ENCODE results near the gene GPANK1.
"Not testable (repeated sequence)": the region's sequence is repeated elsewhere in the genome, so short reads cannot be mapped to it uniquely, and the experiment has no call there.

Gene GPANK1

DNA sequence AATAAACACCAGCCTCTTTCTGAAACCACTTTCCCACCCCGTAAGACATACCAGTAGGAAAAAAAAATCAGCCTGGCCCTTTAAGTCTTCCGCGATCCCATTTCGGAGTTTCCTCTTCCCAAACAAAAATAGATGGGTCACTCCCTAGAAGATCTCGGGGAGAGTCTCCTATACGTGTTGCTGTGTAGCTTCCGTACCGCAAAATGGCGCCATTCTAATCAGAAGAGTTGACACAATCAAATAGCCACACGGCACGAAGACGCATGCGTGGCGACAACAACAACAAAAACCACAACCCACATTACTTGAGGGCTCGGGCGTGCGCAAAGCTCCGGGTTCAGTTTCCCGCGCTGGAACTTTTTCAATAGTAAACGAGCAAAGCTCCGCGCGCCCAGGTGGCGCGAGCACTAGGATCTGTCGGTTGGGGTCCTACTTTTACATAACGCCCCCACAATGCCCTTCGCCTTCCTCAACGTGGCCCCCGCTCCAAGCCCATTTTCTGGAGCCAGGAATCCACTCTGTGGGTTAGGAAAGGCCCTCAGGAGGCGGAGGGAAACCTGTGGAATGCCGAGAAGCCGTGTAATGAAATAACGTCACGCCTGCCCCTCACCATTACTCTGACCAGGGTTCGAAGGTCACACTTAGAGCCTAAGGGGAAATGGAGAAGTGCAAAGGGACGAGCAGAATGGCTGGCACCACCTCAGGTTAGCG is at the start of gene GPANK1:
Gene GPANK1 (minus strand): TSS at position 208 of the 711 bp plus-strand sequence. CDS start 519 bp downstream, outside the sequence.
- DNase-seq: peak; percentile 90 to 91

DNA sequence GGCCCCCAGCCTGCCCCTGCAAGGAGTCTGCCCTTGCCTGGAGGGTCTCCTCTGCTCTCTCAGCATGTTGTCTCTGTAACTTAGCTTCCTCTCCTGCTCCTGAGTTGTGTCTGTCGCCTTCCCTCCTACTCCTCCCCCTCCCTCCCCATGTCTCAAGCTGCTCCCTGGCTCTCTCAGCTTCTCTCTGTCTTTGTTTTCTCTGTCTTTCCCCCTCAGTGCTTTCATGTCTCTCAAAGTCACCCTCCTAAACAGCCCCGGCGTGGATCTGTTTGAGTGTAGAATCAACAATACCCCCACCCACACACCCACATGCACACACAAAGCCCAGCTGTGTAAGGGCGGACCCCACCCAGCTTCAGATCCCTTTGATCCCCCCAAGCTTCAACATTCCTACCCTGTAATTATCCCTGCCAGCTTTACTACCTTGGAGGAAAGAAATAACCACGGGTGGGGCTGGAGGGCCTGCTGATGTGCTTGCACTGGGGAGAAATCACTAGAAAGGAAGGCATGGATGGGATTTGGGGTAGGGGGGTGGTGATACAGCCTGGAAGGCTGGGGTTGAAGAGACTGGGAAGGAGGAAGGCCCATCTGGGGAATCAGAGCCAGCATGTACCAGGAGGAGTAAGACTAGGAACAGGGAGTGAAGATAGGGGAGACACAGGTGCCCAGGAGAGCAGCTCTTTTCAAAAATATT is 49.3 kb upstream of the GPANK1 start:
- DNase-seq: no peak

DNA sequence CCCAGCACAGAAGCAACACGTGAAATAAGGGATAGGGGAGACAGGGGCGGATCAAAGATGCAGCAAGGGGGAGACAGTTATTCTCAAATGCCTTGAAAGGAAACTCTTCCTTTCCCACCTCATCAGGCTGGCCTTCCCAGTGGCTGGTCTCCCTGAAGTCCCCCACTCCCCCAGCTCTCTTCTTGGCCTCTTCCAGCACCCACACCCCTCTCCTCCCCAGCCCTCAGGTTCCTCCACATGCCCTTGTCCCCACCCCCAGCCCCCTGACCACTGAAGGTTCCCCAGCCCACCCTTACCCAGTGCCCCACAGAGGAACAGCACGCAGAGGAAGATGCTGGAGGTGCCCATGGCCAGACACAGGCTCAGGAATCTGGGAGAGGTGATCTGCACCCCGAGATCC is 48.7 kb upstream of the GPANK1 start:
- no peak for DNase-seq

DNA sequence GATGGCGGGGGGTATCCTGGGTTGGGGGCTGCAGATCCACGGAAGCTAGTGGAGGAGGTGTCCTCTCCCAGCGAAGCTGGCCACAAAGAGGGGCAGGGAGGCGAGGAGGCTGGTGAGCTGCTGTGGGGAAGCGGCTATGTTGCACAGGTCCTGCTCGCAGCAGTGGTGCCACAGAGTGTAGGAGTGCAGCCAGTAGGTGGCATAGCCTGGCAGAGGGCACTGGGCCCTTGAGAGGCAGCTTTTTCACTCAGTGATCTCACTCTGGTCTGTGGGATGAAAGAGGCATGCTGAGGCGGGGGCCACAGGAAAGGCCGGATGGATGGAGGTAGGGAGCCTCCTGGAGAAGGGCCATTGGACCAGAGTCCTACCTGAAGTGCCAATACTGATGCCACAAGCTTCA is 47.5 kb upstream of the GPANK1 start:
- DNase-seq: no peak

DNA sequence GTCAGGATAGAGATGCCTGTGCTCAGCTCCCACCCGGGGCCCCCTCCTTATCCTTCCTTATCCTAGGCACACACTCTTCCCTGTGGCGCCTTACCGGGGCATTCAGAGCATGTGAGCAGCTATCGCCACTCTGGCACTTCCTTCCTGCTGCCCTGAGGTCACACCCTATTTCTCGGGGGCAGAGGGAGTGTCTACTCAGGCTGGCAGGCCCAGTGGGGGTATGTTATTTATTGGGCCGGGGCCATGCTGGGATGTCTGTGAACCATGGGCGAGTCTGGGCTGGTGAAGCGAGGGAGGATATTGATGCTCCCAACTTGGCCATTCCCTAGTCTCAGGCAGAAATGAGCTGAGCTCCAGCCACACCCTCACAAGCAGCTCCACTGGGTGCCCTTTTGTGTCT is 46.4 kb upstream of the GPANK1 start:
- DNase-seq: no peak

DNA sequence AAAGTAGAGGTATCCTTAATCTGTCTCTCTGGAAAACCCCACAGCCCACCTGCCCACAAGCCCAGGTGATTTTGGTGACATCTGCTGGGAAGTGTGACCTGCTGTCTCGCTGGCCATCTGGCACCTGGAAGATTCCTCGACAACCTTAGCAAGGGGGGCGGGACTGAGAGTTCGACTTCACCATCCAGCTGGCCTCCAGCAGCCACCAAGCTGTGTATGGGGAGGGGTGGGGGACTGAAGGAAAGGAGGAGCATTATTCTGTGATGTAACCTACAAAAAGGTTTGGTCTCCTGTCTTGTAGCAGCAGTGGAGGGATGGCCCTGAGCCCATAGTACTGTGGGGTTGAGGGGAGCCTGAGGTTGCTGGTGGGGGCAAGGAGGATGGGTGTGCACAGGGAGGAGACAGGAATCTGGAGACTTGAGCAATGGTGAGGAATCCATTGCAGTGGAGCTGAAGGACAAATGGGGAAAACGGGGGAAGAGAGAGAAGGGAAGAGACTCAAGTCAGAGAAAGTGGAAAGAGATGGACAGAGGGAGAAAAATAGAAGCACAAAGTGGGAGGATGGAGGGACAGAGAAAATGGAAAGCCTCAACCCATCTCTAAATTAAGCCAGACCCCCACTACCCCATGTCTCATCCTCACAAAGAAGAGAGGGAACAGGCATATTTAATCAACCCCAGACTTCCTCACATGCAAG is 45.9 kb upstream of the GPANK1 start:
- DNase-seq: no peak

DNA sequence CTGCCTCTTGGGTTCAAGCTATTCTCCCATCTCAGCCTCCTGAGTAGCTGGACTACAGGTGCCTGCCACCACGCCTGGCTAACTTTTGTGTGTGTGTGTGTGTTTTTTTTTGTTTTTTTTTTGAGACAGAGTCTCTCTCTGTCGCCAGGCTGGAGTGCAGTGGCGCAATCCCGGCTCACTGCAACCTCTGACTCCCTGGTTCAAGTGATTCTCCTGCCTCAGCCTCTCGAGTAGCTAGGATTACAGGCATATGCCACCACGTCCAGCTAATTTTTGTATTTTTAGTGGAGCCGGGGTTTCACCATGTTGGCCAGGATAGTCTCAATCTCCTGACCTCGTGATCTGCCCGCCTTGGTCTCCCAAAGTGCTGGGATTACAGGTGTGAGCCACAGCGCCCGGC is 44.4 kb upstream of the GPANK1 start:
- not testable (repeated sequence) for DNase-seq

DNA sequence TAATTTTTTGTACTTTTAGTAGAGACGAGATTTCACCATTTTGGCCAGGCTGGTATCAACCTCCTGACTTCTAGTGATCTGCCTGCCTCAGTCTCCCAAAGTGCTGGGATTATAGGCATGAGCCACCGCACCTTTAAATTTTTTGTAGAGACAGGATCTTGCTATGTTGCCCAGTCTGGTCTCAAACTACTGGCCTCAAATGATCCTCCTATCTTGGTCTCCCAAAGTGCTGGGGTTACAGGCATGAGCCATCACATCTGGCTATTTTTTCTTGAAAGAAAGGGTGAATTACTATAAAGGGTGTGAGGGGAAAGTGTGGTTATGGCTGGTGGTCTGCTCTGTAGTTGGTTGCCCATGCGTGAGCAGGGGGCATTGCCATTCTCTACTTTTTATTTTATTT is 43.4 kb upstream of the GPANK1 start:
- no peak for DNase-seq

DNA sequence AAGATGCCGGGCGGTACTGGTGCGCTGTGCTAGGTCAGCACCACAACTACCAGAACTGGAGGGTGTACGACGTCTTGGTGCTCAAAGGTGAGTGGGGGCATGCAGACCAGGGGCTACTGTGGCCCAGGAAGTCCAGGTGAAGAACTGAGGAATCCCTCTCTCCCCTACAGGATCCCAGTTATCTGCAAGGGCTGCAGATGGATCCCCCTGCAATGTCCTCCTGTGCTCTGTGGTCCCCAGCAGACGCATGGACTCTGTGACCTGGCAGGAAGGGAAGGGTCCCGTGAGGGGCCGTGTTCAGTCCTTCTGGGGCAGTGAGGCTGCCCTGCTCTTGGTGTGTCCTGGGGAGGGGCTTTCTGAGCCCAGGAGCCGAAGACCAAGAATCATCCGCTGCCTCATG is 42.9 kb upstream of the GPANK1 start:
- no peak for DNase-seq

DNA sequence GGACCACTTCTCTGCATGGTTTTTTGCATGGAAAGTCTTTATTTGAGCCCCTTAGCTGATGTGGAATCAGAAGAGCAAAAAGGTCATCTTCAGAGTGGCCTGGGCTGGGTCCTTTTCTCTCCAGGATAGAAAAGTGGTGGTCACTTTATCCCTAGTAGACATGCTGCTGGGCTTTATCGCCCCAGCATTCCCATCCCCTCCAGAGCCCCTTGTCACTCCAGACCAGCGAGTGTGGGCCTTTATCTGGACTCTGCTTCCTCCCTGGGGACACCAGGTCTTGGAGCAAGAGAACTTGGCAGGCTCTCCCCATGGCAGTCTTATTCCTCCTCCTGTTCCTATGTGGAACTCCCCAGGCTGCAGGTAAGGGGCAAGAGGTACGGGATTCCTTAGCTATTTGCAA is 41.8 kb upstream of the GPANK1 start, which contains the start of gene LY6G6F:
Gene LY6G6F (plus strand): TSS at position 268 of the 400 bp plus-strand sequence. CDS start 41 bp downstream, at position 309.
- DNase-seq: no peak

DNA sequence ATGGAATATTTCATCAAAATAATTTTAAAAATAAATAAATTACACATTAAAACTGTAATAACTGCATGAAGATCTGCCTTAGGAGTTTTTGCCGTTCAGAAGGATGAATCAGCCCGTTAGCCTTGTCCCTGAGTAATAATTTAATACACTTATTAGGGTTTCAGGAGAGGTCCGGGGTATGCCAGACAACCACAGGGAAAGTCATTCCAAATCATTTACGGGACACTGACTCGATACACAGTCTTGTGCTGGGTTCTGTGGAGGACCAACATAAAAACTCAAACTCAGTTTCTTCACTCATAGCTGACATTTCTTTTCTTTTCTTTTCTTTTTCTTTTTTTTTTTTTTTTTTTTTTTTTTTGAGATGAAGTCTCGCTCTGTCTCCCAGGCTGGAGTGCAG is 41.1 kb upstream of the GPANK1 start:
- no peak for DNase-seq

DNA sequence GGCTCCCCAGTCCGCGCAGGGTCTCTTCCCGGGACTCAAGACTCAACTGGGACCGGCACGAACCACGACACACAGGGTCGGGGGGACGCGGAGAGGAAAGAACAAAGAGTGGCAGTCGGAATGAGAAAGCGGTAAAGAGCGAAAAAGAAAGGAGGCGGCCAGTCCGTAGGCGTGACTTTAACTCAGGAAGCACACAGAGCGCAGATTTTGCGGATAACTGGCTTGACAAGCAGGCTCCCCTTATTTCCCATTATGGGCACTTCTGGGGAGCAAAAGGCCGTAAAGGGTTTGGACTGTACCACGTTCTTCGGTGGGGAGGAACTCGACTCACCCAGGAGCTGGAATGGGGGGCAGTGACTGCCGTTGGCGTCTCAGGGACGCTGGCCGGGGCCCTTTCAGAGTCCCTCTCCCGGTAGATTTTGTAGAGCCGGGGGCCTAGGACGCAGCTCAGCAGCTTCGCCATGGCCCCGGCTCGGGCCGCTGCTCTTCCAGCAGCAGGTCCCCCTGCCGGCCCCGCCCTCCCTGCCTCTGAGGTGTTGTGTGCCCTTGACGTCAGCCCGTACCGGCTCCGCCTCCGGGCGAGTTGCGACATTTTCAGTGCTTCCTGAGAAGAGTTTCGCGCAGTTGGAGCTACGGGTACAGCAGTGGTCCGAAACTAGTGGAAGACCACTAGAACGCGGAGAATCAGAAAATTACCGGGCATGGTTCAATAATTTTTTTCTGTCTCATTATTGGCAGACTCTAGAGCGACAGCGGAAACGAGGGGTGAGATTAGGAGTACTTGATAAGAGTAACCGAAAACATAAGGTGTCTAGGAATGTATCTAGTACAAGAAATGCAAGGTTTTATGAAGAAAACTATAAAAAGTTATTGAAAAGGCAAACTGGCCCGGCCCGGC is 38.3 kb upstream of the GPANK1 start, which contains the start of gene ABHD16A:
Gene ABHD16A (minus strand): TSS at position 506 of the 898 bp plus-strand sequence. CDS start 43 bp downstream, at position 463.
- DNase-seq: peak; percentile 97 to 98

DNA sequence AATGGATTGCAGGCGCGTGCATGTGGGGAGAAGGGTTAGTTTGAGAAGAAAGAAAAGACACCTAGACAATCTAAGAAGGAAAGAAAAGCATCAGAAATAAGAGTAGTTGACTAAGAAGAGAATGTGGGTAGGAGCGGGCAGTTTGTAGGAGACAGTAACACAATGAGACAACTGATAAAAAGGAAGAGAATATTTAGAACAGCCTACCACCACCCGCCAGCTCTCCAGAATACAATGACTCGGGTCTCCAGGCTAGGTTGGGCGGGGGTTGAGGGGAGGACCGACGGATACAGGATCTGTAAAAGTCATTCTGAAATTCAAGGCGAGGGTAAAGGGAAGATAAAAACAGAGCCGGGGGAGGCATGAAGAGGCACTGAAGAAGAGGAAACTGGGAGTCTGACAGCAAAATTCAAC is 37.6 kb upstream of the GPANK1 start:
- DNase-seq: peak in 1 of 2 donors; percentile 46

DNA sequence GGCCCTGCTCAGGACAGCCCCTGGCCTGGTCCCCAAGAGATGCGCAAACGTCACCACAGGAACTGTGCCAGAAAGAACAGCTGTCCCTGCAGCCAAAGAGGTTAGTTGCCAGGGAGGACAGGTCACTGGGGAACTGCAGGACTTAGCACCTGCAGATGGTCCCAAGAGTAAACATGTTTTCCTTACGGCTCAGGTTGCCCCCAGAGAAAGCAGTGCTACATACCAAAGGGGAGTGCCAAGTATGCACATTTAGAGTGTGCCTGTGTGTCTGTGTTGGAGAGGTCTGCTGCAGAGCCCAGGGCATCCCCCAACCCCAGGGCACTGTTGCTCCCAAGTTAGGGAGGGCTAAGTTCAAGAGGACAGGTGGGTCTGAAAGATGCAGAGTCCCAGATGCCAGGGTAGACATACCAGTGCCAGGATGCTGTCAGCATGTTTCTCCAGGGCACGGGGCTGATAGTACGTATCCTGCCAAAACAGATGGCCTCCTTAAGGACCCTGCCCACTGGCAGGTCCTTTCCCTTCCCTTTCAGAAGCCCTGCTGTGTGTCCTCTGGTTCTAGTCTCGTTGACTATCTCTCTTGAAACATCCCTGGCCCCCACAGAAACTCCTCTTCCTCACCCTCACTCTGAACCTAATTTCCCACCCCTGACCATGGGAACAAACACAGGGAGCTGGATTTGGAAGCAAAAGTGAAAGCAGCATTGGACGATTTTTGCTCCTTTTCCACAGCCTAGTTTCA is 37.0 kb upstream of the GPANK1 start:
- DNase-seq: no peak

DNA sequence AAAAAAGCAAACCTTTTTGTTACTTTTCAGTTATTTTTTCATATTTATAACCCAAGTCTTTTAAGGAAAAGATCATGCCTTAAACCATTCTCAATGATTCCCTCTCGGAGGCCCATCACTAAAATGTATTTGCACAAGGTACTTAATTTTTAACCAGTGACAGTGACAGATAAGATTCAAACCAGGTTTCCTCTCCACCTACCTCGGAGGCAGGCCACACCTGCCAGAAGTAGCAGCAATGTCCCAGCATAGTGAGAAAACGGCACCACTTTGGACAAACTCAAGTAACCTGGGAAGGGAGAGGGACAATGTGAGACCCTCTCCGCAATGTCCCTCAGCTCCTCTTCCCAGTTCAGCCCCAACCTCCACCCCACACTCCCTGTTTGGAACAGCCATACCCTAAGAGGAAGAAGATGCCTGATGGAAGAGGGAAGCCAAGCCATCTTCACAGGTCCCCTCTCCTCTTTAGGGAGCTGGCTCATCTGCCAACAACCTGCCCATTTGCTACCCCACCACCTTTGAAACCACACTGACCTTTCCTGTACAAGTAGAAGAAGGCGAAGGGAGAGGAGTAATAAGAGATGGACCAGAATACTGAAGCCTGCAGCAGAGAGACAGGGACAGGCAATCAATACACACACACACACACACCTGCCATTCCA is 36.1 kb upstream of the GPANK1 start:
- DNase-seq: no peak

DNA sequence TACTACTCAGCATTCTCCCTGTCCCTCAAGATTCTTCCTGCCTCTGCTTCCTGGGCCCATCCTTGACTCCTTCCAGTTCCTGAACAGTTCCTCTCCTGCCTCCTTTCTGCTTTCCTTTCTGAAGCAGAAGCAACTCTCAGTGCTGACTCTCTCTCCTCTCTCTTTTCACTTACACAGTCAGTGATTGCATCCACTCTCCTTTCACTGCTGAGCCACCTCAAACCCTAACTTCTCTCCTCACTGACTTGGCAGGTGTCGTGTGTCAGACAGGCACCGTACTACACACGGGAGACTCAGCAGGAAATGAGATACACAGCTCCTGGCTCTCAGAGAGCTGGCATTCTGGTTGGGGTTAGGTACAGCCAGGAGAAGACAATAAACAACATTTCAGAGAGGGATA is 32.8 kb upstream of the GPANK1 start:
- no peak for DNase-seq

DNA sequence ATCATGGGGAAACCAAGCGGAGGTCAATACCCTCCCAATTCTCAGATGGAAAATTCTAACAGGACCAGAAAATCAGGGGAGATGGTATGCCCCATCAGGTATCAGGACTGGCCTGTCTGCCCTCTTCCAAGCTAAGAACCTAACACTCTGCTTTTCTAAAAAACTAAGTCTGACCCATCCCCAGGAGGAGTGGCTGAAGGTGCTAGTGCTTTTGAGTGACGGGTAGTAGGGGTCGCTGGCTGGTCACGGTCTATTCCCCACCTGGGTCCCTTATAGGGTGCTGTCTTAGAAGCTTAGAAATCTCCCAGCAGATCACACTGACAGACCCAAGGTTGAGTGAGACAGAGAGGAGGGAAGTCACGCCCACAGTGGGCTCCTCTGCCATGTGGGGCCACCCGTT is 28.7 kb upstream of the GPANK1 start:
- DNase-seq: no peak

DNA sequence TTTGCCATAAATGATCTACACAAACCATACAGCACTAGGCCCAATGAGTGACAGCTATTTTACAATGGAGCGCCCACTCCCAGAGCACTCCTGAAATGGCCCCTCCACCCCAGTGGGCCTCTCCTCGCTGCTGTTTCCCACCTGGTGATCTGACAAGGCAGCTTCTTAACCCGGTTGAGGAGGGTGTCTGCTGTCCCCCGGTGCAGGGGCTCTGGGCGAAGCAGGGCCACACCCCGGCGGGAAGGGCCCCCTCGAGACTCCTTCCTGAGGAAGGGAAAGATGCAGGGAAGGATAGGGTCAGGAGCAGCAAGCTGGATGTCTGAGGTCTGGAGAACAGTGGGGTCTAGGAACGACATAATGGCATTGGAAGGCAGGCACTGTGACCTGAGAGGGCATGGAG is 28.1 kb upstream of the GPANK1 start:
- no peak for DNase-seq

DNA sequence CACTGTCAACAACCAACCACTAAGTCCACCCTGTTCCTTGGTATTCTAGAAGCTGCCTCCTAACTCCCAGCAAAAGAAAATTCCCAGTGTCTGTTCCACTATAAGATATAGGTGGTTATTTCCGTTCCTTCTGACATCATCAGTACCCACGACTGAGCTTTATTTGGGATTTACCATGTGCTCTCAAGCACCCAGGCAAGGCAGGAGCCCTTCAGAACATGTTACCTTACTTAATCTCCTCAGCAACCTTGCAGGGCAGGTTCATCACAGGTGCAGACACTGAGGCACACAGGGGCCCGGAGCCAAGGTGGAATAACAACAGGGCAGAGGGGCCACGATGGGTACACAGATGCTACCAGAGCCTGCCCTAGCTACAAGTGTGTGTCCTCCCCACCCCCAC is 27.6 kb upstream of the GPANK1 start:
- no peak for DNase-seq

DNA sequence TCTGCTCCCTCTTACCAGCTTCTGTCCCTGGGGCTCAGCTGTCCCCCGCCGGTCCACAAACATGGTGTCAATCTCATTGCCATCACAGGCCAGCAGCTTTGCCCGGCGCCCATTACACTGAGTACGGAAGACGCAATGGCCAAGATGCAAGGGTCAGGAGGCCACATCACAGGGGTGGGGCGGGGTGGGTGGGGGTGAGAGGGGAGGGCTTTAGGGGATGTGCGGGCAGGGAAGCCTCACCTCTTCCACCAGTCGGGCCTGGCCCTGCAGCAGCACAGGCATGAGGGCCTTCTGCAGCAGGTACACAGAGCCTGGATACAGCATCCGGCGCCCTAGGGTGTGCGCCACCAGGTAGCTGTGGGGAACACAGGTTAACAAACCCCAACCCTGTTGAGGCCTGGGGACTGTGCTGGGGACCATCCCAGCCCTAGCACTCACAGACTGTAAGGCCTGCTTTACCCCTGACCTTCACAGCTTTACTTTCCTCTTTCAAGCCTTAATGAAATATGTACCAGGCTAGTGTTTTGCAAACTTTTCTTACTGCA is 26.8 kb upstream of the GPANK1 start:
- DNase-seq: no peak

DNA sequence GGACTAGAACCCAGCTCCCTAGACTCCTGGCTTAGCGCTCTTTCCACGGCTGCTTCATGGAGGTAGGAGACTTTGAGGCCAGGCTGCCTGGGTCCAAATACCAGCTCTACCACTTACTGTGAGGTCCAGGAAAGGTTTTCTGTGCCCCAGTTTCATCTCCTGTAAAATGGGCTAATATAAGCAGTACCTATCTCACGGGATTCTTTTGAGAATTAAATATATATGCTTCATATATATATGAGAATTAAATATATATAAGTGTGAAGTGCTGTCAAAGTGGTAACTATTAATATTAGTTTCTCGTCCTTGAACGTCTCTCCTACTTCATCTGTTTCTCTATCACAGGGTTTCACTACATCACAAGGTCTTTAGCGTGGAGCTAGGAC is 26.3 kb upstream of the GPANK1 start:
- DNase-seq: no peak

Measured in stimulated activated CD4-positive, alpha-beta T cell treated with anti-CD3 and anti-CD28 coated beads, Interleukin-2, amount 100 ng/mL, for 24 hours (primary cell).